ENCODE results near the gene C17orf107.
A peak's percentile ranks its signal among the peaks of the same experiment; 100 is the strongest.

C17orf107 gene

GRCh38 chr17:4937553-4937952, 38.2 kb downstream of the C17orf107 start:
- DNase-seq (ENCODE audit: low spot score), result no peak

GRCh38 chr17:4938069-4938491, 38.7 kb downstream of the C17orf107 start:
- DNase-seq (ENCODE audit: low spot score), result no peak

- peak; percentile 20 for DNase-seq (ENCODE audit: low spot score)
These were observed 39.6 kb downstream of the C17orf107 start for GRCh38 chr17:4938688-4939545.

- no peak for DNase-seq (ENCODE audit: low spot score)
These were observed 40.1 kb downstream of the C17orf107 start for GRCh38 chr17:4939546-4939795.

GRCh38 chr17:4939796-4940554, 40.6 kb downstream of the C17orf107 start, which contains the start of the genes RNF167 and SLC25A11:
Gene RNF167 (plus strand): TSS chr17:4940268. CDS start chr17:4940910, 642 bp downstream.
Gene SLC25A11 (minus strand): TSS chr17:4940046. CDS start chr17:4939910, 136 bp downstream.
- DNase-seq (ENCODE audit: low spot score), result peak; percentile 98

GRCh38 chr17:4940555-4941318, 41.4 kb downstream of the C17orf107 start:
- peak; percentile 24 for DNase-seq (ENCODE audit: low spot score)

- DNase-seq (ENCODE audit: low spot score), result no peak
These were observed 41.9 kb downstream of the C17orf107 start for GRCh38 chr17:4941319-4941610.

- no peak for DNase-seq (ENCODE audit: low spot score)
These were observed 43.6 kb downstream of the C17orf107 start for GRCh38 chr17:4942760-4943508.

- DNase-seq (ENCODE audit: low spot score), result peak; percentile 44
These were observed 44.8 kb downstream of the C17orf107 start for GRCh38 chr17:4944163-4944553.

GRCh38 chr17:4944554-4945175, 45.3 kb downstream of the C17orf107 start:
- DNase-seq (ENCODE audit: low spot score), result peak; percentile 33

- DNase-seq (ENCODE audit: low spot score), result peak; percentile 42
These were observed 46.0 kb downstream of the C17orf107 start for GRCh38 chr17:4945176-4945943.

- no peak for DNase-seq (ENCODE audit: low spot score)
These were observed 46.6 kb downstream of the C17orf107 start for GRCh38 chr17:4945944-4946280.

- no peak for DNase-seq (ENCODE audit: low spot score)
These were observed 47.1 kb downstream of the C17orf107 start for GRCh38 chr17:4946312-4946976.

GRCh38 chr17:4947010-4947410, 47.7 kb downstream of the C17orf107 start:
- no peak for DNase-seq (ENCODE audit: low spot score)

GRCh38 chr17:4947411-4948165, 48.3 kb downstream of the C17orf107 start:
- DNase-seq (ENCODE audit: low spot score), result peak; percentile 41

GRCh38 chr17:4948166-4948930, 49.0 kb downstream of the C17orf107 start, which contains the start of gene PFN1:
Gene PFN1 (minus strand): TSS chr17:4948530. CDS start chr17:4948394, 136 bp downstream.
- peak; percentile 89 for DNase-seq (ENCODE audit: low spot score)

GRCh38 chr17:4948931-4949320, 49.6 kb downstream of the C17orf107 start:
- peak; percentile 72 for DNase-seq (ENCODE audit: low spot score)

GRCh38 chr17:4949321-4950074, 50.2 kb downstream of the C17orf107 start:
- DNase-seq (ENCODE audit: low spot score), result peak; percentile 84

Measured in NAMALWA (cell line).